Measurements from ENCODE around the gene LIMS2. TPM values are rescaled to one million over a fixed set of nuclear protein-coding genes. Genes with fewer than 3 reads are reported as not detected.
A peak's percentile ranks its signal among the peaks of the same experiment; 100 is the strongest.

Gene LIMS2
- total and polyA plus RNA-seq, 8 donors: 22.4 to 122 (median 27.3) TPM

GRCh38 chr2:127638361-127639110, 36.8 kb downstream of the LIMS2 start:
- Histone ChIP-seq H3K27me3 (no peaks in the 10 kb centered on the region), H3K36me3 (peaks cover 0 to 20% of the 10 kb centered on the region in 2 donors), H3K9me3 (no peaks in the 10 kb centered on the region), H3K4me1 (peaks cover 17 to 80% of the 10 kb centered on the region in 2 donors), H3K4me3 (no peak overlapping the region), H3K27ac (peak overlapping the region; percentile 72 to 92)
- intact Hi-C loops (cut with DNase I): no loop called here
- TF ChIP-seq, protein P1, sequence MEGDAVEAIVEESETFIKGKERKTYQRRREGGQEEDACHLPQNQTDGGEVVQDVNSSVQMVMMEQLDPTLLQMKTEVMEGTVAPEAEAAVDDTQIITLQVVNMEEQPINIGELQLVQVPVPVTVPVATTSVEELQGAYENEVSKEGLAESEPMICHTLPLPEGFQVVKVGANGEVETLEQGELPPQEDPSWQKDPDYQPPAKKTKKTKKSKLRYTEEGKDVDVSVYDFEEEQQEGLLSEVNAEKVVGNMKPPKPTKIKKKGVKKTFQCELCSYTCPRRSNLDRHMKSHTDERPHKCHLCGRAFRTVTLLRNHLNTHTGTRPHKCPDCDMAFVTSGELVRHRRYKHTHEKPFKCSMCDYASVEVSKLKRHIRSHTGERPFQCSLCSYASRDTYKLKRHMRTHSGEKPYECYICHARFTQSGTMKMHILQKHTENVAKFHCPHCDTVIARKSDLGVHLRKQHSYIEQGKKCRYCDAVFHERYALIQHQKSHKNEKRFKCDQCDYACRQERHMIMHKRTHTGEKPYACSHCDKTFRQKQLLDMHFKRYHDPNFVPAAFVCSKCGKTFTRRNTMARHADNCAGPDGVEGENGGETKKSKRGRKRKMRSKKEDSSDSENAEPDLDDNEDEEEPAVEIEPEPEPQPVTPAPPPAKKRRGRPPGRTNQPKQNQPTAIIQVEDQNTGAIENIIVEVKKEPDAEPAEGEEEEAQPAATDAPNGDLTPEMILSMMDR (IDR thresholded peaks at IDR 0.05): no peak
- ATAC-seq: no peak
- DNase-seq: peak in 1 of 4 donors; percentile 38

- peak in 2 of 4 donors; percentile 64 to 74 for DNase-seq
- H3K9me3 ChIP-seq: no peaks in the 10 kb centered on the region
- H3K27ac ChIP-seq: peak overlapping the region; percentile 72 to 92
- no peaks in the 10 kb centered on the region for H3K27me3 ChIP-seq
- no peak overlapping the region for H3K4me3 ChIP-seq
- intact Hi-C loops (cut with DNase I): no loop called here
- TF ChIP-seq, protein P1 (IDR thresholded peaks at IDR 0.05): no peak
- peak; percentile 48 for ATAC-seq
- H3K36me3 ChIP-seq: peaks cover 0 to 20% of the 10 kb centered on the region in 2 donors
- H3K4me1 ChIP-seq: peaks cover 17 to 83% of the 10 kb centered on the region in 2 donors
Observed at GRCh38 chr2:127637725-127638252, 37.5 kb downstream of the LIMS2 start.

GRCh38 chr2:127637236-127637630, 38.1 kb downstream of the LIMS2 start:
- peaks cover 17 to 78% of the 10 kb centered on the region in 2 donors for H3K4me1 ChIP-seq
- no peaks in the 10 kb centered on the region for H3K9me3 ChIP-seq
- DNase-seq (no peak), ATAC-seq (no peak)
- no peaks in the 10 kb centered on the region for H3K27me3 ChIP-seq
- peaks cover 0 to 20% of the 10 kb centered on the region in 2 donors for H3K36me3 ChIP-seq
- TF ChIP-seq, protein P1 (IDR thresholded peaks at IDR 0.05): no peak
- H3K4me3 ChIP-seq: no peak overlapping the region
- peak overlapping the region; percentile 72 to 92 for H3K27ac ChIP-seq
- intact Hi-C loops (cut with DNase I): no loop called here

DNA sequence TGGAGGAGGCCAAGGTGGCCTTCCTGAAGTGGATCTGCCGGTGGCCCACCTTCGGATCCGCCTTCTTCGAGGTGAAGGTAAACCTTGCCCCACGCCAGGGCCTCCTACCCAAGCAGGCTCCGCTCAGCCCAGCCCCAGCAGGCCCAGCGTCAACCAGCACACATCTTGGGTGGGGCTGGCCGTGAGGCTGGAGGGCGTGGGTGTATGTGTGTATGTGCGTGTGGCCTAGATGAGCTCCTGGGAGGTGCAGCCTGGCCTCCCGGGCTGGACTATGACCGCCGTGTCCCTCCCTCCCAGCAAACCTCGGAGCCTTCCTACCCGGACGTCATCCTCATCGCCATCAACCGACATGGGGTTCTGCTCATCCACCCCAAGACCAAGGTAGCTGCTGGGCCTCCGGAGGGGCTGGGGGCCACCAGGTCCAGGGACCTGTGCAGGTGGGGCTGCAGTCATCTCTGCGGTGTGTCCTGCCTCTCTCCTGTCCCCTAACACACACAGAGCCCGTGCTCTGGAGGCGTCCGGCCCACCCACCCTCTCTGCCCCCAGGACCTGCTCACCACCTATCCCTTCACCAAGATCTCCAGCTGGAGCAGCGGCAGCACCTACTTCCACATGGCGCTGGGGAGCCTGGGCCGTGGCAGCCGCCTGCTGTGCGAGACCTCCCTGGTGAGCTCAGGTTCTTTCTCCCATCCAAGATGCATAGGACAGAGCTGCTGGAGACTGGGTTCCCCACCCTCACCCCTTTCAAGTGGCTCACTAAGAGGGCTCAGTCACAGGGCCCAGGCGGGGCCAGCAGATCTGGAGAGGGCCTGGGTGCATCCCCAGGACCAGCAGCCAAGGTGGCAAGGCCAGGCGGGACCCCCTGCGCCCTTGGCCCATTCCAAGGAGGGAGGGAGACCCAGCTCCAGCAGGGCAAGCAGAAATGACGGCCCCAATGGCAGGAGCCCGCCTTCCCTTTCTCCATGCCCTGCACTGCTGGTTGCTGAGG, 38.8 kb downstream of the LIMS2 start:
- no peaks in the 10 kb centered on the region for H3K27me3 ChIP-seq
- peaks cover 17 to 78% of the 10 kb centered on the region in 2 donors for H3K4me1 ChIP-seq
- peaks cover 0 to 20% of the 10 kb centered on the region in 2 donors for H3K36me3 ChIP-seq
- TF ChIP-seq, protein P1 (IDR thresholded peaks at IDR 0.05): no peak
- no peak for DNase-seq
- no peak overlapping the region for H3K4me3 ChIP-seq
- no peaks in the 10 kb centered on the region for H3K9me3 ChIP-seq
- peak overlapping the region; percentile 72 to 92 for H3K27ac ChIP-seq
- no peak for ATAC-seq
- intact Hi-C loops (cut with DNase I): no loop called here

Data from left lung (tissue), 10 donors.